Activated CD8-positive, alpha-beta T cell treated with anti-CD3 and anti-CD28 coated beads for 36 hours (primary cell): ENCODE data around the gene KDM4C. TPM values are rescaled to one million over a fixed set of nuclear protein-coding genes. Genes with fewer than 3 reads are reported as not detected.

ENCODE experiments used
- ATAC-seq: fragments of 200-7000 bp; cut with Tn5 transposase; one replicate; pipeline ENCODE4 v1.10.0; 2021; ENCODE audit warnings: mild to moderate bottlenecking, moderate library complexity
- CTCF ChIA-PET: fragments of 350-600 bp; sonication (Branson Sonifier 250); formaldehyde crosslinking; loops from one replicate; lab custom pipeline; 2021; ENCODE audit warnings: antibody characterized with exemption; lab: Charles Lee
- POLR2A ChIA-PET: fragments of 350-600 bp; sonication (Branson Sonifier 250); formaldehyde crosslinking; loops from one replicate; lab custom pipeline; 2021; ENCODE audit warnings: antibody characterized with exemption; lab: Charles Lee
- DNase-seq: peaks from one replicate; pipeline ENCODE4 v3.0.0-alpha.2; 2020
- H3K27ac Mint-ChIP-seq: one replicate; pipeline ENCODE4 v1.8.0; 2021; ENCODE audit warnings: mild to moderate bottlenecking, mixed read lengths
- H3K27me3 Mint-ChIP-seq: one replicate; pipeline ENCODE4 v1.8.0; 2021; ENCODE audit warnings: mixed read lengths
- H3K36me3 Mint-ChIP-seq: one replicate; pipeline ENCODE4 v1.8.0; 2021; ENCODE audit warnings: low read depth, mixed read lengths
- H3K4me1 Mint-ChIP-seq: one replicate; pipeline ENCODE4 v1.8.0; 2021; ENCODE audit warnings: low read depth, mixed read lengths
- H3K4me3 Mint-ChIP-seq: one replicate; pipeline ENCODE4 v1.8.0; 2021; ENCODE audit warnings: mild to moderate bottlenecking, moderate library complexity, mixed read lengths
- H3K9me3 Mint-ChIP-seq: one replicate; pipeline ENCODE4 v1.8.0; 2021; ENCODE audit warnings: mixed read lengths
- intact Hi-C: fragments of 100-400 bp; cut with micrococcal nuclease; formaldehyde crosslinking; loops from one replicate; pipeline ENCODE4 v1.10.0; 2022
- total RNA-seq, 2 experiments: library from RNA; stranded (reverse); gene quantifications; one replicate each; pipeline ENCODE4 v1.2.3, GENCODE V29; 2021
- TF ChIP-seq, protein P1 (sequence below): fragments of 200-600 bp; IDR thresholded peaks from one replicate; pipeline ENCODE4 v1.8.0; 2022; ENCODE audit warnings: antibody characterized with exemption, mild to moderate bottlenecking

KDM4C gene
- total RNA-seq, 2 experiments from 2014 or later, result 31.1 to 32.9 TPM

DNA sequence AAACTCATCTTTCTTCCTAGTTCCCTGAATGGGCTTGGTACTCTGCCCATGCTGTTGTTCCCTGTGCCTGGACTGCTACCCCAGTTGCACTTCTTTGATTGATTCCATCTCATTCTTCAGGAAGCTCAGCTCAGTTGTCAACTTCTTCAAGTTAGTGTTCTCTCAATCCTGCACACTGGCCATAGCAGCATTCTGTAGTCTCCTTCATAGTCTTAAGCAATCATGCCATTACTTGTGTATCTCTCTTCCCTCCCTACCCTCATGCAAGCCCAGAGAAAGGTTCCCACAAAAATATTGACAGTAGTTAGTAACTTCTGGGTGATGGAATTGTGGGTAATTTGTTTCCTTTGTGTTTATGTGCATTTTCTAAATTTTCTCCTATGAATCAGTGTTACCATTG, 5.5 kb downstream of the KDM4C start:
- no peak for ATAC-seq
- ChIA-PET CTCF (interaction anchor here (1.6 to 2.1 kb wide), 2 partner anchors 14 to 64 kb away, joined by 6 to 9 read pairs; no protein-coding TSS in a partner anchor), POLR2A (interaction anchor here (1.7 kb wide), 1 partner anchor 47 kb away, joined by 4 read pairs; no protein-coding TSS in a partner anchor)
- peaks cover 59% of the 10 kb centered on the region for H3K4me1 Mint-ChIP-seq
- H3K36me3 Mint-ChIP-seq, result peaks cover 13% of the 10 kb centered on the region
- TF ChIP-seq, protein P1, sequence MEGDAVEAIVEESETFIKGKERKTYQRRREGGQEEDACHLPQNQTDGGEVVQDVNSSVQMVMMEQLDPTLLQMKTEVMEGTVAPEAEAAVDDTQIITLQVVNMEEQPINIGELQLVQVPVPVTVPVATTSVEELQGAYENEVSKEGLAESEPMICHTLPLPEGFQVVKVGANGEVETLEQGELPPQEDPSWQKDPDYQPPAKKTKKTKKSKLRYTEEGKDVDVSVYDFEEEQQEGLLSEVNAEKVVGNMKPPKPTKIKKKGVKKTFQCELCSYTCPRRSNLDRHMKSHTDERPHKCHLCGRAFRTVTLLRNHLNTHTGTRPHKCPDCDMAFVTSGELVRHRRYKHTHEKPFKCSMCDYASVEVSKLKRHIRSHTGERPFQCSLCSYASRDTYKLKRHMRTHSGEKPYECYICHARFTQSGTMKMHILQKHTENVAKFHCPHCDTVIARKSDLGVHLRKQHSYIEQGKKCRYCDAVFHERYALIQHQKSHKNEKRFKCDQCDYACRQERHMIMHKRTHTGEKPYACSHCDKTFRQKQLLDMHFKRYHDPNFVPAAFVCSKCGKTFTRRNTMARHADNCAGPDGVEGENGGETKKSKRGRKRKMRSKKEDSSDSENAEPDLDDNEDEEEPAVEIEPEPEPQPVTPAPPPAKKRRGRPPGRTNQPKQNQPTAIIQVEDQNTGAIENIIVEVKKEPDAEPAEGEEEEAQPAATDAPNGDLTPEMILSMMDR, result no peak
- H3K27me3 Mint-ChIP-seq, result no peaks in the 10 kb centered on the region
- H3K9me3 Mint-ChIP-seq, result peaks cover 6% of the 10 kb centered on the region
- DNase-seq, result no peak
- intact Hi-C loops, result loop anchor here (10.0 kb wide), 1 partner anchor 112 kb away; no protein-coding TSS in a partner anchor
- no peak overlapping the region for H3K4me3 Mint-ChIP-seq
- H3K27ac Mint-ChIP-seq, result no peak overlapping the region

DNA sequence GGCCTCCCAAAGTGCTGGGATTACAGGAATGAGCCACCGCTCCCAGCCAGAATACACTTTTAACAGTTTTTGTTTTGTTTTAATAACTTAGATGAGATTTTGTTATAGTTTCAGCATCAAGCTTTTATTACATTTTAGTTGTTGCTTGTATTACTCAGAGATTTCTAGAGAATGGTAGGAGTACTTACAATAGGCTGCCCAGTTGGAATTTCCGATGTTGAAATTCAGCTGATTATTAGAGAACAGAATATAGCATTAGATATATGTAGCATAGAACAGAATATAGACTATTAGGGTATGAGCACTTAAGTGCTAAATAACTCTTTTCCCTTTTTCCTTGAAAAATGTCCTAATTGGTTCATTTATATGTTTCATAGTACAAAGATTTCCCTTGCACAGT, 6.2 kb downstream of the KDM4C start:
- intact Hi-C loops, result loop anchor here (10.0 kb wide), 1 partner anchor 111 kb away; no protein-coding TSS in a partner anchor
- peaks cover 6% of the 10 kb centered on the region for H3K9me3 Mint-ChIP-seq
- peak overlapping the region; percentile 34 for H3K27ac Mint-ChIP-seq
- ATAC-seq (no peak), DNase-seq (no peak)
- ChIA-PET POLR2A (no interaction called here), CTCF (interaction anchor here (1.6 to 2.1 kb wide), 2 partner anchors 13 to 63 kb away, joined by 6 to 9 read pairs; no protein-coding TSS in a partner anchor)
- H3K36me3 Mint-ChIP-seq, result peaks cover 13% of the 10 kb centered on the region
- no peaks in the 10 kb centered on the region for H3K27me3 Mint-ChIP-seq
- TF ChIP-seq, protein P1, result no peak
- H3K4me1 Mint-ChIP-seq, result peaks cover 64% of the 10 kb centered on the region
- peak overlapping the region; percentile 8 for H3K4me3 Mint-ChIP-seq

DNA sequence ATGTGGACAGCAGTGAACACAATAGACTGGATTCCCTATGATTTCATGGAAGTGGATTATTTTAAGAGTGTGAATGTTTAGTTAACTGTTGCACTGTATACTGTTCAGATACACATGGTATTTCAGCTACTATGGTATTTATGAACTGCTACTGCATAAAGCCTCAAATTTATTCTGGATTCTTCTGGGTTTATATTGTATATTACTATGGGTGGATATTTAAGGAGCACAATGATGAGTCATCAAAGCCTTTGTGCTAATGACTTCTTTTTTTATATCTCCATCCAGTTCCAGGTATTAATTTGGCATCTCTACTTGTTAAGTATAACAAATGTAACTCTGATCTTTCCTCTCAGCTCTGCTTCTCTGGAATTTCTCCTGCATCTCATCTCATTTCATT, 6.8 kb downstream of the KDM4C start:
- TF ChIP-seq, protein P1, result no peak
- H3K4me3 Mint-ChIP-seq, result no peak overlapping the region
- peaks cover 64% of the 10 kb centered on the region for H3K4me1 Mint-ChIP-seq
- DNase-seq (no peak), ATAC-seq (no peak)
- H3K36me3 Mint-ChIP-seq, result peaks cover 10% of the 10 kb centered on the region
- peaks cover 6% of the 10 kb centered on the region for H3K9me3 Mint-ChIP-seq
- peak overlapping the region; percentile 6 for H3K27ac Mint-ChIP-seq
- no peaks in the 10 kb centered on the region for H3K27me3 Mint-ChIP-seq
- ChIA-PET CTCF (interaction anchor here (2.1 kb wide), 1 partner anchor 63 kb away, joined by 9 read pairs; no protein-coding TSS in a partner anchor), POLR2A (no interaction called here)
- intact Hi-C loops, result loop anchor here (10.0 kb wide), 1 partner anchor 110 kb away; no protein-coding TSS in a partner anchor

DNA sequence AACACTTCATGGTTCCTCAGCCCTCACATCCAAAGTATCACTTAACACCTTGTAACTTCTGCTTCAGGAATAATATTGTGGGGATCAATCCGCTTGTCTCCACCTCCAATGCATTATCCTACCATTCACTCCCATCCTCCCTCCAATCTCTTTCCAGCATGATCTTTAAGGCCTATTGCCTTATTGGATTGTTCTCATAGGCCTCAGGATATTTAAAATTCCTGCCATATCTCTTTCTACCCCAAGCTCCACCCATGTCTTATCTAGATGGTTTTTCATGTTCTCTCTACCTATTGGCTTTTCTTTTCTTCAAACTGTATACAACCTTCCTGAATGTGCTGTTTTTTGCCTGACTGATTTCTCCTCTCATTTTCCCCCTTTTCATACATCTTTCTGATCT, 7.2 kb downstream of the KDM4C start:
- Mint-ChIP-seq H3K9me3 (peaks cover 6% of the 10 kb centered on the region), H3K36me3 (peaks cover 10% of the 10 kb centered on the region), H3K4me3 (no peak overlapping the region), H3K27me3 (no peaks in the 10 kb centered on the region), H3K4me1 (peaks cover 62% of the 10 kb centered on the region), H3K27ac (peak overlapping the region; percentile 6)
- DNase-seq (no peak), ATAC-seq (no peak)
- ChIA-PET CTCF (no interaction called here), POLR2A (no interaction called here)
- intact Hi-C loops, result loop anchor here (10.0 kb wide), 1 partner anchor 110 kb away; no protein-coding TSS in a partner anchor
- TF ChIP-seq, protein P1, result no peak

DNA sequence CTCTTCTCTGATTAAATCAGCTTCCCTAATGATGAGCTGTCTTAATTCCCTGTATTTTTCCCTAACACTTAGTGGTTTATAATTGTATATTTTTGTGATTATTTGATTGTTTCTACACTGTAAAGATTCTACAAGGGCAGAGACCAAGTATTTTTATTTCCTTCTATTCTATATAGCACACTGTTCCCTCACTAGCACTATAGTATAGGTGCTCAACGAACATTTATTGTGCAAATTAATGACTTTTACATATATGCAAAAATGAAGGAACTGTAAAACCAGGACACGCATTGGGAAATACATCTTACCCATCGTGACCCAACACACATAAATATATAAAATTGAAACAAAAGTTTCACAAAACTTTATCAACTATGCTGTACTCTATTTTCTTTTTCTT, 7.6 kb downstream of the KDM4C start:
- Mint-ChIP-seq H3K4me3 (no peak overlapping the region), H3K27ac (no peak overlapping the region), H3K9me3 (peaks cover 6% of the 10 kb centered on the region), H3K27me3 (no peaks in the 10 kb centered on the region), H3K36me3 (peaks cover 10% of the 10 kb centered on the region), H3K4me1 (peaks cover 59% of the 10 kb centered on the region)
- TF ChIP-seq, protein P1, result no peak
- ATAC-seq (no peak), DNase-seq (no peak)
- intact Hi-C loops, result loop anchor here (10.0 kb wide), 1 partner anchor 109 kb away; no protein-coding TSS in a partner anchor
- POLR2A ChIA-PET, result no interaction called here
- CTCF ChIA-PET, result no interaction called here
